ENCODE results near the gene EXOC1L.

- TF ChIP-seq, protein P1, sequence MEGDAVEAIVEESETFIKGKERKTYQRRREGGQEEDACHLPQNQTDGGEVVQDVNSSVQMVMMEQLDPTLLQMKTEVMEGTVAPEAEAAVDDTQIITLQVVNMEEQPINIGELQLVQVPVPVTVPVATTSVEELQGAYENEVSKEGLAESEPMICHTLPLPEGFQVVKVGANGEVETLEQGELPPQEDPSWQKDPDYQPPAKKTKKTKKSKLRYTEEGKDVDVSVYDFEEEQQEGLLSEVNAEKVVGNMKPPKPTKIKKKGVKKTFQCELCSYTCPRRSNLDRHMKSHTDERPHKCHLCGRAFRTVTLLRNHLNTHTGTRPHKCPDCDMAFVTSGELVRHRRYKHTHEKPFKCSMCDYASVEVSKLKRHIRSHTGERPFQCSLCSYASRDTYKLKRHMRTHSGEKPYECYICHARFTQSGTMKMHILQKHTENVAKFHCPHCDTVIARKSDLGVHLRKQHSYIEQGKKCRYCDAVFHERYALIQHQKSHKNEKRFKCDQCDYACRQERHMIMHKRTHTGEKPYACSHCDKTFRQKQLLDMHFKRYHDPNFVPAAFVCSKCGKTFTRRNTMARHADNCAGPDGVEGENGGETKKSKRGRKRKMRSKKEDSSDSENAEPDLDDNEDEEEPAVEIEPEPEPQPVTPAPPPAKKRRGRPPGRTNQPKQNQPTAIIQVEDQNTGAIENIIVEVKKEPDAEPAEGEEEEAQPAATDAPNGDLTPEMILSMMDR (IDR thresholded peaks at IDR 0.05), result no peak
- no peak for TF ChIP-seq POLR2AphosphoS5 (IDR thresholded peaks at IDR 0.05; ENCODE audit: low read depth, low read length)
Observed at GRCh38 chr4:55851885-55852284, 32.3 kb downstream of the EXOC1L start.

All from Panc1 (cell line).